ENCODE measurements around the gene DENND5B.
A peak's percentile ranks its signal among the peaks of the same experiment; 100 is the strongest.
"Not testable (repeated sequence)": the region's sequence is repeated elsewhere in the genome, so short reads cannot be mapped to it uniquely, and the experiment has no call there.

Gene DENND5B

GRCh38 chr12:31589904-31590641 lies 863 bp downstream of the DENND5B start:
- no peak for DNase-seq

- DNase-seq = no peak
These were observed 1.4 kb downstream of the DENND5B start for GRCh38 chr12:31589598-31589903.

- no peak for DNase-seq
These were observed 2.0 kb downstream of the DENND5B start for GRCh38 chr12:31588976-31589375.

DNA sequence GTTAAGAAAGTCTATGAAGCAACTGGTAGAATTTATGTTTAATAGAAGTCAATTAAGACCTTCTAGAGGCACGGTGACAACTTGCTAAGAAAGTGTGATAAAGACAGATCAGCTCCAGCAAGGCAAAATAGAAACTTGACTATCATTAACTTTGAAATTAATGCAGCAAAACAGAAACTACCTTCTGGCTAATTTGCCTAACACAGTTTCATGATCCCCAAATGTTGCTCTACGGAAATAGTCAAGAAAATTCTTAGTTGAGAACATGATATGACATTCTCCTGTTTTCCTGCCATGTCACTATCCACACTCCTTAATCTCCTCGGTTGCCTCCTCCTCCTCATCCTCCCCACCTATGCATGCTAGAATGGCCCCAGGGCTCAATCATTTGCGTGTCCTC lies 4.2 kb downstream of the DENND5B start:
- DNase-seq = no peak

DNA sequence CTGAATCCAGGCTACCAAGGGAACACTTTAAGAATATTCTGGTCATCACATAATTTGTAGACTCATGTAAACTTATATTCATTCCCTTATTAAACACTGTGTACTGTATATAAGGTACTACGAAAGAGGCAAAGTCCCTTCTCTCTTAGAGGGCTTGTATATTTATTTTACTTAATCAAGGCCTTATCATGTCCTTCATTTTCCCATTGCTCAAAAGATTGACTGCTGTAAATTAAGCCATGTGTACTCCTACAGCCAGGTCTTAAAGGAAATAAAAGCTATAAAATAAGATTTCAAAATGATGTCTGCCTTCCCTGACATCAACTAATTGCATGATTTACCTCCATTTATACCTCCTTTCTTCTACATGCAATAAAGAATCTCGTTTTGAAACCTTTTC lies 5.0 kb downstream of the DENND5B start:
- DNase-seq = no peak

GRCh38 chr12:31585271-31585670 lies 5.7 kb downstream of the DENND5B start:
- DNase-seq = no peak

DNA sequence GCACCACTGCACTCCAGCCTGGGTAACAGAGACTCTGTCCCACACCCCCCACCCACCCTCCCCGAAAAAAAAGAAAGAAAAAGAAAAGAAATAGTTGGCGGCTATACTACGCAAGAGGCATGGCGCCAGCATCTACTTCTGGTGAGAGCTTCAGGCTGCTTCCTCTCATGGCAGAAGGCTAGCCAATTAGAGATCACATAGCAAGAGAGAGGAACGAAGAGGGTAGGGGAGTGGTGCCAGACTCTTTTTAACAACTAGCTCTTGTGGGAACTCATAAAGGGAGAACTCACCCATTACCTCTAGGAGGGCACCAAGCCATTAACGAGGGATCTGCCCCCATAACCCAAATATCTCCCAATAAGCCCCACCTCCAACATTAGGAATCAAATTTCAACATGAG lies 6.2 kb downstream of the DENND5B start:
- no peak for DNase-seq

- DNase-seq = no peak
These were observed 7.1 kb downstream of the DENND5B start for GRCh38 chr12:31583878-31584277.

DNA sequence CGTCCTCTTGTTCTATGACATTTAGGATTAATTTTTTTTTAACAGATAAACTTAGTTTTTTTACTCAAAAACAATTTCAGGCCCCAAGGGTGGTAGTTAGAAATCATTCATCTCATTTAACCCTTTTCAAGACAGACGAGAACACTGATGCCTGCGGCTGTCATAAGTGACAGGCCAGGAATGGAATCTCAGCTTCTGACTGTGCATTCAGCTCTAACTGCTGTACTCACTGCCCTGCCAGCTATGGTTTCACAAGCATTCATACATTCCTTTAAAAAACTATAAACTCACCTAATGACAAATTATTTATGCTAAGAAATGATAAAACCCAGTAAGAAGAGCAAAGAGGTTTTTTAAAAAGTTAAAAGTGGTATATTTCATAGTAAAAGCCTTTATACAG lies 8.8 kb downstream of the DENND5B start:
- DNase-seq = no peak

DNA sequence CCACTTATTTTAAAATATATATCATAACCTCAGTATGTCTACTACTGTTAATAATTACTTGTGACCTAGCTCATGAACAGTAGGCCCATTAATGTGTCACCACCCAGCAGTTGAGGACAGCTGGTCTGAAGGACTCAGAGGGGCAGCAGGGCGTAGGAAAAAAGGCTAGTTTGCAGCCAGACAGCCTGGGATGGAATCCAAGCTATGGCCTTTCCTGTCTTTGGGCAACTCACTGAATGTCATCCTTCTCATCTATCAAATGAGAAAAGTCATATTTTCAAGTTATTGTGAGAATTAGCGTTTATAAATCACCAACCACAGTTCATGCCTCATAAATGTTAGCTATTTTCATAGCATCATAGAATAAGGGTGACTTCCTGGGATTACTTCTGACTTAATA lies 12.3 kb downstream of the DENND5B start:
- DNase-seq = no peak

GRCh38 chr12:31574803-31575575 lies 15.9 kb downstream of the DENND5B start:
- DNase-seq = peak; percentile 1 to 8

GRCh38 chr12:31574367-31574766 lies 16.6 kb downstream of the DENND5B start:
- DNase-seq = not testable (repeated sequence)

- no peak for DNase-seq
These were observed 17.9 kb downstream of the DENND5B start for GRCh38 chr12:31572900-31573600.

- DNase-seq = no peak
These were observed 20.1 kb downstream of the DENND5B start for GRCh38 chr12:31570880-31571279.

GRCh38 chr12:31569517-31569916 lies 21.4 kb downstream of the DENND5B start:
- DNase-seq = not testable (repeated sequence)

- DNase-seq = no peak
These were observed 22.4 kb downstream of the DENND5B start for GRCh38 chr12:31568498-31568897.

GRCh38 chr12:31567029-31567428 lies 23.9 kb downstream of the DENND5B start:
- no peak for DNase-seq

GRCh38 chr12:31566547-31566946 lies 24.4 kb downstream of the DENND5B start:
- DNase-seq = no peak

DNA sequence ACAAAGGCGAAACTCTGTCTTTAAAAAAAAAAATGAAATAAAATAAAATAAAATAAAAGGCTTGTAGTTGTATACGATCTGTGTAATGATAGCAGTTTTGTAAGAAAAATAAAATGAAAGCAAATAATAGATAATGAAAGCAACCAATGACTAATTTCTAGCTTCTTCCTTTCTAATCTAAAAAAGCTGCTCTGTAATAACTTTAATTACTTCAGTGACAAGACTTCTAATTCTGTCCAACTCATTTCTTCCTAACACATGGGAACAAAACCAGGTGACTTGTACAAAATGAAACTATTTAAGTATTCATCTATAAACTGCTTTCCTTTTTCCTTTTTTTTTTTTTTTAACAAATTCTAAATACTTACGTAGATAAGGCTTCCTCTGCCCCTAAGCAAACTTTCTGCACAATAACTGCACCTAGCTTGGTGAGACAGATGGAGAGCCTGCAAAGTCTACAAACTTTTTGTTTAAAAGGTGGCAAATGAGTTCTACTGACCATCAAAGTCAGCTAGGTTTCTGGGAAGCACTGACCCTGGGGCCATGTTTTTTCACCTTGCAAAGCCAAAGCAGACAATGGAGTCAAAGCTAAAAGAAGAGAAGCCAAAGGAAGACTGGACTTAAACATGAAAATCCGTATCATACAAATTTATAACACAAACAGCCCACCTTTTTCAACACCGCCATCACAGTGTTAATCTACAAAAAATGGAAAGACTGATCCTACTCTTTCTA lies 28.2 kb downstream of the DENND5B start:
- DNase-seq = no peak

- no peak for DNase-seq
These were observed 30.4 kb downstream of the DENND5B start for GRCh38 chr12:31560516-31560915.

- DNase-seq = no peak
These were observed 32.4 kb downstream of the DENND5B start for GRCh38 chr12:31558521-31558920.

DNA sequence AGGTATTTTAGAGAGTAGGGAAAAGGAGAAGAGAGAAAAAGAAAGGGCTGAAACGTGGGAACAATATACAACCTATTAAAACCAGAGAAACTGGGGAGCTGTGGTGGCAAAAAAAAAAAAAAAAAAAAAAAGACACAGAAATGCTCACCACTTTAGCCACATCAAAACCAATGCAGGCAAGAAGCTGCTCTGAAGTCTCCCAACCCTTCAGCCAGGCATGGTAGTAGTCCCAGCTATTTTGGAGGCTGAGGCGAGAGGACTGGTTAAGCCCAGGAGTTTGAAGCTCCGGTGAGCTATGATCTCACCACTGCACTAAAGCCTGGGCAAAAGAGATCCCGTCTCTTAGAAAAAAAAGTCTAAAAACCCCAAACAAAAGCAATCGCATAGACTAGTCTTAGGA lies 33.2 kb downstream of the DENND5B start:
- no peak for DNase-seq

GRCh38 chr12:31555466-31555865 lies 35.5 kb downstream of the DENND5B start:
- not testable (repeated sequence) for DNase-seq

Data from AML-193 (cell line).